Stimulated activated CD4-positive, alpha-beta T cell treated with anti-CD3 and anti-CD28 coated beads, Interleukin-4, amount 100 ng/mL, for 24 hours (primary cell): ENCODE data around the gene C1orf159.
"Not testable (repeated sequence)": the region's sequence is repeated elsewhere in the genome, so short reads cannot be mapped to it uniquely, and the experiment has no call there.

ENCODE experiments used
- DNase-seq: peaks from one replicate; pipeline ENCODE4 v3.0.0-alpha.2; 2020

Gene C1orf159

DNA sequence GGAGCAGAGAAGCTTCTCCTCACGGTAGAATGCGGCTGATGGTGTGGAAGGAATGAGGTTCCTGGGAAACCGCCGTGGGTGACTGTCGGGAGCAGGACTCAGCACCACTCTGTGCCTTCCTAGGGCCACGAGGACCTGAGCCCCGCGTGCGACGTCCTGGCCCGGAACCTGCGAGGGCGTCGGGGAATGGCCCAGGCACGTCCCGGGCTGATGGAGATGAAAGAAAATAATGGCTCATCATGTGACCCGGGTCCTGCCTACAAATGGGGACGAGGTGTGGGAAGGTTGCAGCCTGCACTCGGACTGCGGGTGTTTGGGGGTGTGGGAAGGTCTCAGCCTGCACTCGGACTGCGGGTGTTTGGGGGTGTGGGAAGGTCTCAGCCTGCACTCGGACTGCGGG is 32.7 kb upstream of the C1orf159 start:
- DNase-seq: no peak

DNA sequence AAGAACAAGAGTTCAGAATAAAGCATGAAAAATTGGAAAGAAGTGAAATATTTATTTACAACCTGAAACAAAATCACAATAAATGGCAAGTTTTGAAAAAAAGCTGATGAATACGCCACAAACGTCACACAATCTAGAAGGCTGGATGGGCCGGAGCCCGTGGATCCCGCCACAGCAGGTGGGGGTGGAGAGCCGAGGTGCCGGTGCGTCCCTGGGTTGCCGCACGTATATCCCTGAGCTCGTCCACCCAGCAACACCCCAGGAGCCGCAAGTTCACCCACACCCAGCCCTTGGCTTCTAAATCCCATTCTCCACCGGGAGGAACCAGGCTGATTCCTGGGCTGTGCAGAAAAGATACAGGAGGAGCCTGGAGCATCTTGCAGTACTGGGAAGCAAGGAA is 32.2 kb upstream of the C1orf159 start:
- no peak for DNase-seq

DNA sequence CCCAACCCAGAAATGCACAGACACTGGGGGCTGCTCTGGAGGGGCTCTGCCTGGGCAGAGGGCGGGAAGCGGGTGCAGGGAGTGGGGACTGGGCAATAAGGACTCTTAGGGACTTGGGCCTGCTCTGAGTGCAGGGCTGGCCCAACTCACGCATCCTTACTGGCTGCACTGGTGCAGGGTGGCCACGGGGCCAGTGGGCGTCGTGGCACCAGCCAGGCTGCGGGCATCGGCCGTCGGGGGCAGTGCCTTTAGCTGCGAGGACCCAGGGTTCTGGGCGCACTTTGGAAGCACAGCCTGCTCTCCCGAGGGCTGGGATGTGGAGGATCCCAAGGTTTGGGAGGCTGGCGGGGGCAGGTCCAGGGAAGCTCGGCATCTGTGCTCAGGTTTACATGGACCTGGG is 30.7 kb upstream of the C1orf159 start:
- no peak for DNase-seq

DNA sequence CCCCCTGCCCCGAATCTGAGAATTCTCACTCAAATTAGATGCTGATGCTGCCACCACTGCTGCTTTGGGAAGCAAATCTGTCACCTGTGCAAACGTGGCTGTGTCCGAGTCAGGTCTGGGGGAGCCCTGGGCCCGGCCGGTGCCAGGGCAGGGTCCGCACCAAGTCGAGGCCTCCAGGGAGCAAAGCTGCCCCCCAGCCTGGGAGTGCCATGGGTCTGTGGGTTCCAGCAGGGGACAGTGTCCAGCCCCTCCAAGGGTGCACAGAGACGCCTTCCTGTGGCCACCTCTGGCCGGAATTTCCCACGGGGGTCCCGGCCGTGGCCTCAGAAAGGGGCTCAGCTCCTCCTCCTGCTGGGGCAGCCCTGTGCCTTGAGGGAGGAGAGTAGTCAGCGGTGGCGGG is 30.1 kb upstream of the C1orf159 start:
- DNase-seq: no peak

DNA sequence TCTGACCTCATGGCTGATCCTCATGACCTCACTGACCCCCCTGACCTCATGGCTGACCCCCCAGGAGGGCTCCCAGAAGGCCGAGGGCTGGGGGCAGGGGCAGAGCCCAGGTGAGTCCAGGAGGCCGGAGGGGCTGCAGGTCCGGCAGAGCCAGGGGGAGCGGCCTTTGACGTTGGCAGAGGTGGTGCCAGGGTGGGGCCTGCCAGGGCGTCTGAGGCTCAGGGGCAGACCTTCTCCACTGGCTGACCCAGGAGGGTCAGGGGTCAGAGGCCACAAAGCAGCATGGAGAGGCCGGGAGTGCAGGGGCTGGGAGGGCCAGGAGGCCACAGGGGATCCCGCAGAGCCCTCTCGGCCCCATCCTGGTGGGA is 29.6 kb upstream of the C1orf159 start:
- DNase-seq: no peak

DNA sequence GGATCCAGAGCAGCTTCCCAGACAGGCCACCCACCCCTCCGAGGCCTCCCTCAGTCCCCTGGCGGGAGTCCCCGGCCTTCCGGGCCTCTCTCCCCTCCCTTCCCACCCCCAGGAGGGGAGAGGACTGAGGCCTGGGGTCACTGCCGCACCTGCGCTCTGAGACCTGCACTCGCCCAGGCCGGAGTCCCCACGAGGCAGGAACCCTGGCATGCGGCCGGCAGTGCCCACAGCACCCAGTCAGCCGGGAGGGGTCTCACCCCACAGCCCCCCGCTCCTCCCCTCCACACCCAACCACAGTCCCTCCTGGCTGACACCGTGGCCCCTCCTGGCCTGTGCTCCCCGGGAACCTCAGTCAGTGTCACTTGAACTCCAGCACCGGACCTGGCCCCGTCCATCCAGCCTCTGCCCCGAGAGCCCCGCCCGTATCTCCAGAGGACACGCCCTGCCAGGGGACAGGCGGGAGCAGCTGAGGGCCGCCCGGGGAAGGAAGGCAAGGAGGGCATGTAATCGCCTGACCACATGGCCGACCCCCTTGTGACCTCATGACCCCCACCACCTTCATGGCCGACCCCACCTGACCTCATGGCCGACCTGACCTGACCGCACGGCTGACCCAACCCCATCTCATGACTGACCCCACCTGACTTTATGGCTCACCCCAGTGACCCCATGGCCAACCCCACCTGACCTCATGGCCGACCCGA is 29.1 kb upstream of the C1orf159 start:
- no peak for DNase-seq

DNA sequence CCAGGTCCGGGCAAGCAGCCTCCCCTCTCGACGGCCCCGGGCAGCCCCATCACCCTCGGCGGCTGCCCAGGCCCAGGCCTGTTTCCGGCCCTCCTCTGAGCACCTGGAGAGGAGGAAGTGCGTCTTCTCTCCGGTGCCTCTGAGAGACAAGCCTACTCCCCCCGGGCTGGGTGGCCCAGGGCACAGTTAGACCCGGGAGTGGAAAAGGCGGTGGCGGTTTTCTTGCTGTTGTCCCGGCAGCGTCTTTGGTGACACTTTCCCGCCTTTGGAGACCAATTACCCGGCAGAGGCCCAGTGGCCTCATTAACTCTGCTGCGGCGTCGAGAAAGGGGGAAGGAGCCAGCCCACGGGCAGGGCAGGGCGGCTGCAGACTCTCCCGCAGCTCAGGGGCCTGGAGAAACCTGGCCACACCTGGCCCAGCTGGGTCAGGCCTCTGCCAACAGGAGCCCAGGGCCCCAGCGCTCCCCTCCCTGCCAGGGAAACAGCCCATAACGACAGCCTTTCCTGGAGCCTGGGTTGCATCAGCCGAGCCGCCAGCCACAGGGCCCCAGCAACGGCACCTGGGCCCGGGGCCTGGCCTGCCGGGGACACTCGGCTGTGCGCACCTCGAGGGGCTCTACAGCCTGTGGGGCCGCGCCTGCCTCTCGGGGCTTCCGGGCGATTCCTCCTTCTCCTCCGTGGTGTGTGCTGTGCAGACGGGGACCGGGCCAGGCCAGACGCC is 28.4 kb upstream of the C1orf159 start:
- DNase-seq: peak; percentile 55

DNA sequence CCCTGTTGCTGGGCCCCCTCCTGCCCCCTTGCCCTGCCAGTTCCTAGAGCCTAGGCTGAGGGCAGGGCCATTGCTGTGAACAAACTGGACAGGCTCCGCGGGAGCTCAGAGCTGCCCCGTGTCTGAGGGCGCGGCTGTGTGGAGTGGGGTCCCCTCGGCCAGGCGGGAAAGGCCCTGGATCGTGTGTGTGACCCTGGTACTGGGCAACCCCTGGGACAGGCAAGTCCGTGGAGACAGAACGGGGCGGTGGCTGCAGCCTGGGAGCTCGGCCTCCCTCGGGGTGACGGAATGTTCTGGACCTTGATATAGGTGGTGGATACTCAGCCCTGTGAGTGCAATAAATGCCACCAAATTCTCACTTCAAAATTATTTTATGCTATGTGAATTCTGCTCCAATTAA is 27.7 kb upstream of the C1orf159 start:
- DNase-seq: no peak

DNA sequence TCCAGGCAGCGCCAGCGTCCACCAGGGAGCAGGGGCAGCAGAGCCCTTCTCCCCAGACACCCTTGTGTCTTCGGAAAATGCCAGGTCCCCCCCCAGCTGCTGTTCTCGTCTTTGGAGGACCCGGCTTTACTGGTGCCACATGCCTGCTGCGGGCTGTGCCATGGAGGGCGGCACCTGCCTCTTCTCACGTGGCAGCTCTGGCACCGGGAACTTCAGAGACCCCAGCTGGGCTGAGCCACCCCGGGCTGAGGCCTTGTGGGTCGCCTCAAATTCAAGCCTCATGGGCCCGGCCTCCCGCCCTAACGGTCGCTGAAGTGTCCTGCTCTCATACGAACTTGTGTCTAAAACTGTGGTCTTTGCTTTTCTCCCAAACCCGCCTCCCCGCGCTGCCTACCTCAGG is 27.0 kb upstream of the C1orf159 start:
- DNase-seq: no peak

DNA sequence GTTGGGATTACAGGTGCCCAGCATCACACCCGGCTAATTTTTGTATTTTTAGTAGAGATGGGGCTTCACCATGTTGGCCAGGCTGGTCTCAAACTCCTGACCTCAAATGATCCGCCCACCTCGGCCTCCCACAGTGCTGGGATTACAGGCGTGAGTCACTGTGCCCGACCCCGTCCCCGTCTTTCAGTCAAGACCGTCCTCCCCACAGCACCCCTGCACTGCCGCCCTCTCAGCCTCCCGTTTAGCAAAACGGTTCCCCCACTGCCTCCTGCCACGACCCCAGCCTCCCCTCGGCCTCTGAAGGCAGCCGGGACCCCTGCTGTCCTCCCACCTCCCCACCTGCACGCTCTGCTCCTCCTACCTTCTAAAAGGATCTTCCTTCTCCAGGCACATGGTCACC is 26.5 kb upstream of the C1orf159 start:
- DNase-seq: not testable (repeated sequence)

DNA sequence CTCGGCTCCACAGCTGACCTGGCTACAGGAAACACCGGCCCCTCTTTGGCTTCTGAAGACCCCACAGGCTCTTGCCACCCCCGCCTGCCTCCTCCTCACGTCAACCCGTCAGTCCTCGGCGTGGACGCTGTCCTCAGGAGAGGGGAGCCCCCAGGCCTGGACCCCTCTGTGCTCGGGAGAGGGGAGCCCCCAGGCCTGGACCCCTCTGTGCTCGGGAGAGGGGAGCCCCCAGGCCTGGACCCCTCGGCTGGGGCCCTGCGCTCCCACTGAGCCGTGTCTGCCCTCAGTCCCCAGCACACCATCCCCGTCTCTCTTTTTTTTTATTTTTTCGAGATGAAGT is 26.0 kb upstream of the C1orf159 start:
- DNase-seq: no peak

DNA sequence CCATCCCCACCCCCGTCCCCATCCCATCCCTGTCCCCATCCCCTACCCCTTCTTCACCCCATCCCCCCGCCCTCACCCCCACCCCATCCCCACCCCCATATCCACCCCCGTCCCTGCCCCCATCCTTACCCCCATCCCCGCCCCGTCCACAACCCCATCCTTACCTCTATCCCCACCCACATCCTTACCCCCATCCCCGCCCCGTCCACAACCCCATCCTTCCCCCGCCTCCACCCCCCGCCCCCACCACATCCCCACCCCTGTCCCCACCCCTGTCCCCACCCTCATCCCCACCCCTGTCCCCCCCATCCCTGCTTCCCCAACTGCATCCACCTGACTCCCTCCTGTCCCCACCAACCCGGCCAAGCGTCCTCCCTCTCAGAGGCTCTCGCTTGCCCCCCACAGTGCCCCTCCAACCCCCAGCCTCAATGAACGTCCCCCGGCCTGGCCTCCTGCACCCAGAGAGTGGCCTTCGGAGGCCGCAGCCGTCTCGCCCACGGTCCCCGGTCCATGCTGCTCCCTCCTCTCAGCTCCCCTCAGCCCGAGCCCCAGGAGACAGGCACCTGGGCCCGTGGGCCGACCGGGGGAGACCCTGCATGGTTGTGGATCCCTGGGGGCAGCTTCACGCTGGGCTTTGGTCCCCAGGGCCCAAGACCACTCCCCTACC is 25.5 kb upstream of the C1orf159 start:
- DNase-seq: no peak

DNA sequence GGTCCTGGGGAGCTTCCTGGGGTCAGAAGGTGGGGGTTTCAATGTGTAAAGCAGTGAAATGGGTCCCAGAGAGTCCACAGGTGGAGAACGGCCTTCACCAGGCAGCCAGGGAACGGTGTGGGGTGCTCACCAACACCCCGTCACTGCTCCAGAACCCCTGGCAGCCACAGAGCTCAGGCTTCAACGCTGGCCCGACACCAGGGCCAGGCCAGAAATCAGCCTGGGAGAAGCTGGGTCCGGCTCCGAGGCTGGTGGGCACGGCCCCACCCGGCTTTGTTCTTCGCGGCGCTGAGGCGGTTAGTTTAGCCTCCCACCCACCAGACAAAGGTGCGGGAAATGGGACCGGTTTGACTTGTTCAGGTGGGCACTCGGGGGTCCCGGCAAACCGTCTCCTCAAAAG is 24.8 kb upstream of the C1orf159 start:
- no peak for DNase-seq

DNA sequence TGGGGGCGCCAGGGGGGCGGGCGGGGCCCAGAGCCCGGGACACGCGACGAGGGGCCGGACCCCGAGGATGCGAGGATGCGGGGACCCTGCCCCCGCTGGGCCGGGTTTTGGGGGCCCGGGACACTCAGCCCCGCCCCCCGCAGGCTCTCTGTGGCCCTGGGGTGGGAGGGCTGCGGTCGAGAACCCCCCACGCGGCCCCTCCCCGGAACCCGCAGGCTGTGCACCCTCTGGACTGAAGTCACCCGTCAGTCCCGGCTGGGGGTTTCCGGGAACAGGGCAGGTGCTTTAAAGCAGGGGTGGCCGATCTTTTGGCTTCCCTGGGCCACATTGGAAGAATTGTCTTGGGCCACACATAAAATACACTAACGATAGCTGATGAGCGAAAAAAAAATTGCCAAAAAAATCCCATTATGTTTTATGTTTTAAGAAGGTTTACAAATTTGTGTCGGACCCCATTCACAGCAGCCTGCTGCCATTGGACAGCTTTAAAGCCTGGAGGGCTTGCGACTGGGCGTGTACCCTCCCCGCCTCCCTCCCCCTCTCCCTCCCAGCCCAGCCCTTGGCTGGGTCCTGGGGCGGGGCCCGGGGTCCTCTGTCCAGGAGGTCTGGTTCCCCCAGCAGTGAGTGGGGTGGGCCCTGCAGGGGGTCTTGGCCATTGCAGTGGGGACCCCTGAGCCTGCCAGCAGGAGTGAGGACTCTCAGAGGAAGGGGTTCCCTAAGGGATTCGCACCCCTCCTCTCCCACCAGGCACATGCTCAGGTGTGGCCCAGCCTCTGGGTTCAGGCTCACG is 21.6 kb upstream of the C1orf159 start:
- peak; percentile 70 for DNase-seq

DNA sequence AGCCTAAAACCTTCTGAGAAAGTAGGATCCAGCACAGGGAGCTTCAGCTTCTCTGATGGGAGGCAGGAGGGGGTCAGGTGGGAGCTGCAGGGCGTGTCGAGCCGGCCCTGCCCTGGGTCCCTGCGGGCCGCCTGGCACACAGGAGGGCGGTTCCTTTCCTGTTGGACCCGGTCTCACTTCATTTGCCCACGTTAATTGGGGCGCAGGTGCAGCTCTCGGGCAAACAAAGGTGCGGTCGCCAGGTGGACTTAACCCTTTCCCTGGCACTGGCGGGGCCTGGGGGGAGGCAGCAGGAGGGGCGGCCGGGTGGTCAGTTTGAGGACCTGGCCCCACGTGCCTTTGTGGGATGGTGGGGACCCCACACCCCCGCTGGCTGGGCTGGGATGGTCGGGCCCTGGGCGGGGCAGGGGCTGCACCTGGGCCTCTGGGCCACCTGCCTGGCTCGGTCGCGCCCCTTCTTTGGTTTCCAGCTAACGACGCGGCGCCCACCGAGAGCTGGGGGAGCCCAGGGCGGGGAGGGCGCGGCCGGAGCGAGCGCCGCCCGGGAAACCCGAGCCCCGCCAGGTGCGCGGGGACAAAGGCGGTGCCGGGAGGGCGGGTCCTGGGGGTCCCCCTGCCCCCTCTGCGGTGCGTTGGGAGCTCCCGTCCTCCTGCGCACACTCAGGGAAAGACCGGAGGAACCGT is 20.8 kb upstream of the C1orf159 start:
- DNase-seq: no peak

DNA sequence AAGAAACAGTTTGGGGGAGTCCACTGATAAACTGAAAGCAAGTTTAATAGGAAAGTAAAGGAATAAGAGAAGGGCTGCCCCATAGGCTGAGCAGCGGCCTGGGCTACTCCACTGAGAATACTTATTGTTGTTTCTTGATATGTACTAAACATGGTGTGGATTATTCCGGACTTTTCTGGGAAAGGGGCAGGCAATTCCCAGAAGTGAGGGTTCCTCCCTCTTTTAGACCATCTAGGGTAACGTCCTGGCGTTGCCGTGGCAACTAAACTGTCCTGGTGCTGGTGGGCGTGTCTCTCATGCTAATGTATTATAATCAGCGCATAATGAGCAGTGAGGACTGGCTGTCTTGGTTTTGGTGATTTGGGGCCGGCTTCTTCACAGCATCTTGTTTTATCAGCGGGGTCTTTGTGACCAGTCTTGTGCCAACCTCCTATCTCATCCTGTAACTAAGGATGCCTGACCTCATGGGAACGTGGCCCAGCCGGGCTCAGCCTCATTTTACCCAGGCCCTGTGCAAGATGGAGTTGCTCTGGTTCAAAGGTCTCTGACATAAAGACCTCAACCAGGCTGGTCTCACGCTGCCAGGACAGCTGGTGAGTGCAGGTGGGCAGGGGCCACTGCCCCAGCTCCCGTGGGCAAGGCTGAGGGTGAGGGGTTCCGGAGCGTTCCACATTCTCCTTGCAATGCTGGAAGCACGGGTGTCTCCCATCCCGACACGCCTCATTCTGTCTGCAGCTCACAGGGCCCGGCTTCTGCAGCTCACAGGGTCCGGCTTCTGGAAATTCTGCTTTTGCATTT is 19.6 kb upstream of the C1orf159 start:
- DNase-seq: no peak

DNA sequence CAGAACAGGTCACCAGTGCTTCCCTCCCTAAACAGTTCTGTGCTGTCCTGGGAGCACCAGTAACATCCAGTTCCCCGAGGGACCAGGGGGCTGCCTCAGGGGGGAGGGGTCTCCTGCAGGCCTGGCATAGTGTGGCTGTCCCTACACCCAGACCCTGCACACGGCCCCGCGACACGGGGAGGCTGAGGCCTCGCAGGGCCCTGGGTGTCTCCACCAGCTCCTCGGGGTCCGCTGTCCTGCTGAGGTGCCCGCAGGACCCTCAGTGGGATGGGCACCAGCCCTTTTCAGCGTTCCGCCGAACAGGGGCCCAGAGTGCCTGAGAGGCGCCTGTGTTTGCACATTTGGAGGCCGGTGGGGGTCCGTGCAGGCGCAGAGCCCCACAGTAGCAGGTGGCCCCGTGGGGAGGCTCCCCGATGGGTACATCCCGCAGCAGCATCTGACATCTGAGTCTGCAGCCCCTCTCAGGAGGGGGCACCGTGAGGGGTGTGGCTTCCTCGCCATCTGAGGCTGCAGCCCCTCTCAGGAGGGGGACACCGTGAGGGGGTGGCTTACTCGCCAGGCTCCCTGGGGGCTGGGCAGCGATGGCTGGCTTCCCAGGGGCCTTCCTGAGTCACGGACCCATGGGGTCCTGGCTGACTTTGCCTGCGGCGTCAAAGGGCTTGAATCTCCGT is 18.5 kb upstream of the C1orf159 start:
- DNase-seq: no peak

DNA sequence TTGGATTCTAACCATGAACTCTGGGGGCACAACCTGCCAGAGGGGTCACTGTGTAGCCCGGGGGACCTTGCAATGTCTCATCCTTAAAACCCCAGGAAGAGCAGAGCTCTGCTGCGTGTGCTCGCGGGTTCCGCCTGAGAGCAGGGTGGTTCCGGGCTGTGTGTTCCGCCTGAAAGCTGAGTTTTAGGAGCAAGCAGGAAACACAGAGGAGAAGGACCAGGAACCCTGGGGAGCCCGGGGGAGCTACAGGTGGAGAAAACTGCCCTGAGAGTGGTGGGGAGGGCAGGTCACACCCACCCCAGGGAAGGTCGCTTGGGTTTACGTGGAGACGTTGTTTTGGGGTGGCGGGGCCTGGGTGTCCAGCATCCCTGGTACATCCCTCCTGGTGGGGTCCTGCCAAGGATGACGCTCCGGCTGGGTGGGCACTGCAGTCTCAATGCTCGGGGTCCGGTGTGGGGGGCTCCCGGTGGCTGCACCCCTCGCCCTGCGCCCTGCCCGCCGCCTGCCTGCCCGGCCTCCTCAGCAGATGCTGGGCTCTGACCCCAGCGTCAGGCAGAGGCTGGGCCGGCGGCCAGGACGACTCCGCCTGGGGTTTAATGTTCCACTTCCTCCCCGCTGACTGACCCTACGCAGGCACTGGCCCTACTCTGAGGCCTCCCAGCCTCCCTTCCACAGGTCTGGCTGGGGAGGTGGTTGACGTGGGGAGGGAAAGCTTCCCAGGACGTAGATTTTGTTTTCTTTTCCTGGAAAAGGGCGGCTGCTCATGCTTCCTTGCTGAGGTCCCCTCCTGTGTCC is 17.3 kb upstream of the C1orf159 start:
- no peak for DNase-seq

DNA sequence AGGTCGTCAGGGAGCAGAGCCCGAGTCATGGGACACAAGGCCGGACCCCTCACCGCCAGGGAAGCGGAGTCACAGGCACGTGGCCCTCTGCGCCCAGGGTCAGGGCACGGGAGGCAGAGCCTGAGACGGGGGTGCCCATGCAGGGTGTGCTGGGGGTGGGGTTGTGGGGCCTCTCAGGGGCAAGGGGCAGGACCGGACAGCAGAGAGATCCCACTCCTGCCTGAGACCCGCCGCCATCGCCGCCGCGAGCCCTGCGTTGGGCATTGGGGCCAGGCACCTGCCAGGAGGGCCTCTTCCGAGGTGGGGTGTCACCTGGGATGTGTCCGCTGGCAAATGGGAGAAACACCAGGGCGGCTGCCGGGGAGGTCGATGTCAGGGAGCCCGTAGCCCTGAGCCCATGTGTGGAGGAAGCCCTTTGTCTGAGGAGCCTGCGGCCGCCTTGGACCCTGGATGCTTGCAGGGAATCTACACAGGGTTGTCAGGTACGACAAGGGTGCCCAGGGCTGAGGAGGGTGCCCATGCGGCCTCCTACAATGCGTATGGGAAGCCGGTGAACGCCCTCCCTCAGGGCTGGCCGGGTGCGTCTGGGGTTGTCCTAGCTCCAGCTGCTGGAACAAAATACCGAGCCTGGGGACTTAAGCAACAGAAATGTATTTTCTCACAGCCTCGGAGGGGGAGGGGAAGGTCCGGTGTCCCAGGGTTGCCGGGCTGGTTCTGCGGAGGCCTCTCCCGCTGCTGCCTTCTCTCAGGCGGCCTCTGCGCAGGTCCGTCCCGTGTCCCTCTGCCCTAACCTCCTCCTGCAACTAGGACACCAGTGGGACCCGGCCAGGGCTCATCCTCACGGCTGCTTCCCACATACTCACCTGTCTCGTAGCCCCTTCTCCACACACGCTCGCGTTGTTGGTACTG is 16.4 kb upstream of the C1orf159 start:
- no peak for DNase-seq
